CD4-positive, alpha-beta T cell (primary cell): Measurements from ENCODE around the gene ATG2A. TPM values are rescaled to one million over a fixed set of nuclear protein-coding genes. Genes with fewer than 3 reads are reported as not detected.

ENCODE experiments used
- ATAC-seq: fragments of 200-7000 bp; cut with Tn5 transposase; one replicate; pipeline ENCODE4 v1.10.0; 2022; ENCODE audit warnings: mild to moderate bottlenecking; ENCODE audit not compliant: poor library complexity
- CTCF ChIA-PET: fragments of 350-600 bp; sonication (Branson Sonifier 250); formaldehyde crosslinking; loops from one replicate; lab custom pipeline; 2021; ENCODE audit warnings: antibody characterized with exemption, inconsistent platforms; lab: Charles Lee
- POLR2A ChIA-PET: fragments of 350-600 bp; sonication (Branson Sonifier 250); formaldehyde crosslinking; loops from one replicate; lab custom pipeline; 2021; ENCODE audit warnings: antibody characterized with exemption, inconsistent platforms; lab: Charles Lee
- DNase-seq, 14 experiments: peaks; one replicate each; pipeline ENCODE4 v3.0.0-alpha.2; 2013 to 2020; ENCODE audit warnings: mixed read lengths in 2 of 14
- H3K27ac ChIP-seq, 2 donors: one replicate each; pipeline versions ENCODE4 v1.5.1 to v1.7.0; 2013; ENCODE audit warnings: low read length in 2 of 2, low read depth in 1 of 2, mild to moderate bottlenecking in 1 of 2
- H3K27me3 ChIP-seq, 2 experiments: 1 replicate in 1 of 2; 2 replicates in 1 of 2; pipeline versions ENCODE4 v1.6.1 to v1.7.0; 2013; ENCODE audit warnings: low read length in 2 of 2, control low read depth in 1 of 2, mild to moderate bottlenecking in 1 of 2, moderate library complexity in 1 of 2; ENCODE audit not compliant: insufficient read depth in 2 of 2, control insufficient read depth in 1 of 2
- H3K36me3 ChIP-seq: one replicate; pipeline ENCODE4 v1.6.1; 2013; ENCODE audit warnings: low read length, control low read depth; ENCODE audit not compliant: insufficient read depth
- H3K4me1 ChIP-seq: one replicate; pipeline ENCODE4 v1.6.1; 2013; ENCODE audit warnings: low read length, control low read depth; ENCODE audit not compliant: insufficient read depth
- H3K4me3 ChIP-seq: one replicate; pipeline ENCODE4 v1.5.1; 2013; ENCODE audit warnings: mild to moderate bottlenecking, low read length, moderate library complexity
- H3K9me3 ChIP-seq, 2 experiments: 1 replicate in 1 of 2; 2 replicates in 1 of 2; pipeline versions ENCODE4 v1.6.1 to v1.7.0; 2013; ENCODE audit warnings: low read length in 2 of 2, mild to moderate bottlenecking in 2 of 2, control low read depth in 1 of 2, moderate library complexity in 1 of 2; ENCODE audit not compliant: control insufficient read depth in 1 of 2, insufficient read depth in 1 of 2
- H3K27ac Mint-ChIP-seq: one replicate; pipeline ENCODE4 v1.8.0; 2020; ENCODE audit warnings: mixed read lengths
- H3K27me3 Mint-ChIP-seq: one replicate; pipeline ENCODE4 v1.8.0; 2021; ENCODE audit warnings: mixed read lengths
- H3K36me3 Mint-ChIP-seq: one replicate; pipeline ENCODE4 v1.8.0; 2021; ENCODE audit warnings: low read depth, mixed read lengths
- H3K4me1 Mint-ChIP-seq: one replicate; pipeline ENCODE4 v1.8.0; 2021; ENCODE audit warnings: low read depth, mixed read lengths
- H3K4me3 Mint-ChIP-seq: one replicate; pipeline ENCODE4 v1.8.0; 2020; ENCODE audit warnings: mild to moderate bottlenecking, mixed read lengths
- H3K9me3 Mint-ChIP-seq: one replicate; pipeline ENCODE4 v1.8.0; 2020; ENCODE audit warnings: mixed read lengths
- intact Hi-C, 2 experiments: fragments of 100-400 bp; cut with DNase I in 1 of 2; cut with micrococcal nuclease in 1 of 2; formaldehyde crosslinking; loops; one replicate each; pipeline versions ENCODE4 v1.15.1 to v1.9.0; 2023 to 2025; cut with DNase I, micrococcal nuclease
- total RNA-seq, 174 experiments: library from RNA in 2 of 174; stranded (reverse) in 2 of 174; gene quantifications; one replicate each; pipeline ENCODE4 v1.2.3 and lab custom pipeline; 2021 to 2026
- TF ChIP-seq, protein P1 (sequence below): fragments of 200-600 bp; IDR thresholded peaks from one replicate; pipeline ENCODE4 v1.8.0; 2022; ENCODE audit warnings: antibody characterized with exemption, mild to moderate bottlenecking

Gene ATG2A
- total RNA-seq, 2 experiments from 2014 or later, result 189 to 198 TPM

GRCh38 chr11:64932324-64932723 lies 15.3 kb upstream of the ATG2A start:
- Mint-ChIP-seq H3K27ac (no peak overlapping the region), H3K27me3 (no peaks in the 10 kb centered on the region), H3K9me3 (no peaks in the 10 kb centered on the region), H3K4me3 (no peak overlapping the region), H3K36me3 (peaks cover 42% of the 10 kb centered on the region), H3K4me1 (no peaks in the 10 kb centered on the region)
- ChIA-PET POLR2A (no interaction called here), CTCF (no interaction called here)
- Histone ChIP-seq H3K4me3 (no peak overlapping the region), H3K36me3 (peaks cover 45% of the 10 kb centered on the region), H3K27me3 (no peaks in the 10 kb centered on the region), H3K27ac (no peak overlapping the region), H3K4me1 (no peaks in the 10 kb centered on the region), H3K9me3 (no peaks in the 10 kb centered on the region)
- DNase-seq, result no peak
- no peak for ATAC-seq
- TF ChIP-seq, protein P1, sequence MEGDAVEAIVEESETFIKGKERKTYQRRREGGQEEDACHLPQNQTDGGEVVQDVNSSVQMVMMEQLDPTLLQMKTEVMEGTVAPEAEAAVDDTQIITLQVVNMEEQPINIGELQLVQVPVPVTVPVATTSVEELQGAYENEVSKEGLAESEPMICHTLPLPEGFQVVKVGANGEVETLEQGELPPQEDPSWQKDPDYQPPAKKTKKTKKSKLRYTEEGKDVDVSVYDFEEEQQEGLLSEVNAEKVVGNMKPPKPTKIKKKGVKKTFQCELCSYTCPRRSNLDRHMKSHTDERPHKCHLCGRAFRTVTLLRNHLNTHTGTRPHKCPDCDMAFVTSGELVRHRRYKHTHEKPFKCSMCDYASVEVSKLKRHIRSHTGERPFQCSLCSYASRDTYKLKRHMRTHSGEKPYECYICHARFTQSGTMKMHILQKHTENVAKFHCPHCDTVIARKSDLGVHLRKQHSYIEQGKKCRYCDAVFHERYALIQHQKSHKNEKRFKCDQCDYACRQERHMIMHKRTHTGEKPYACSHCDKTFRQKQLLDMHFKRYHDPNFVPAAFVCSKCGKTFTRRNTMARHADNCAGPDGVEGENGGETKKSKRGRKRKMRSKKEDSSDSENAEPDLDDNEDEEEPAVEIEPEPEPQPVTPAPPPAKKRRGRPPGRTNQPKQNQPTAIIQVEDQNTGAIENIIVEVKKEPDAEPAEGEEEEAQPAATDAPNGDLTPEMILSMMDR, result no peak
- intact Hi-C loops, result no loop called here

DNA sequence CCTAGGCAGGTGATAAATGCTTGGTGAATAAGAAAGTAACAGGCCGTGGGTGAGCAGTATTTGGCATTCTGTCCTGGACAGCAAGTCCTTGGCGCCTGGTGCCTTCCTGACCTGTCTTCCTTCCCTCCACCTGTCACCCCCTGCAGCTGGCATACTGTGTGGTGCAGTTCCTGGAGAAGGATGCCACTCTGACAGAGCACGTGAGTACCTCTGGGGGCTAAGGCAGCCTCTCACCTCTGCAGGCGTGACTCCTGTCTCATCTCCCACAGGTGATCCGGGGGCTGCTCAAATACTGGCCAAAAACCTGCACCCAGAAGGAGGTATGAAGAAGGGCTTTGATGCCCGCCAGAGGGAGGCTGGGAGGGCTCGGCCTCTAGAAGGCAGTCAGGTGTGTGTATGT lies 14.3 kb upstream of the ATG2A start:
- POLR2A ChIA-PET, result no interaction called here
- H3K27ac Mint-ChIP-seq, result no peak overlapping the region
- H3K27ac ChIP-seq, result no peak overlapping the region

GRCh38 chr11:64930340-64930739 lies 13.3 kb upstream of the ATG2A start:
- no peaks in the 10 kb centered on the region for H3K4me1 Mint-ChIP-seq
- CTCF ChIA-PET, result no interaction called here

More for the DNA sequence above, 14.3 kb upstream of the ATG2A start:
- H3K27me3 ChIP-seq, result no peaks in the 10 kb centered on the region
- H3K4me1 Mint-ChIP-seq, result no peaks in the 10 kb centered on the region
- H3K9me3 ChIP-seq, result no peaks in the 10 kb centered on the region
- intact Hi-C loops, result no loop called here
- TF ChIP-seq, protein P1, result no peak
- DNase-seq, result no peak
- peaks cover under 1% of the 10 kb centered on the region for H3K4me1 ChIP-seq
- H3K36me3 ChIP-seq, result peaks cover 45% of the 10 kb centered on the region
- H3K36me3 Mint-ChIP-seq, result peaks cover 42% of the 10 kb centered on the region
- no peaks in the 10 kb centered on the region for H3K9me3 Mint-ChIP-seq
- no peak overlapping the region for H3K4me3 ChIP-seq
- H3K27me3 Mint-ChIP-seq, result no peaks in the 10 kb centered on the region
- CTCF ChIA-PET, result no interaction called here
- no peak for ATAC-seq
- H3K4me3 Mint-ChIP-seq, result no peak overlapping the region

More at GRCh38 chr11:64930340-64930739, 13.3 kb upstream of the ATG2A start:
- Histone ChIP-seq H3K4me3 (no peak overlapping the region), H3K36me3 (peaks cover 45% of the 10 kb centered on the region), H3K9me3 (no peaks in the 10 kb centered on the region), H3K4me1 (peaks cover 10% of the 10 kb centered on the region), H3K27me3 (no peaks in the 10 kb centered on the region), H3K27ac (no peak overlapping the region)
- intact Hi-C loops, result no loop called here
- no peak overlapping the region for H3K27ac Mint-ChIP-seq
- no peak overlapping the region for H3K4me3 Mint-ChIP-seq
- POLR2A ChIA-PET, result no interaction called here
- no peaks in the 10 kb centered on the region for H3K9me3 Mint-ChIP-seq
- no peaks in the 10 kb centered on the region for H3K27me3 Mint-ChIP-seq
- ATAC-seq (no peak), DNase-seq (no peak)
- H3K36me3 Mint-ChIP-seq, result peaks cover 42% of the 10 kb centered on the region
- TF ChIP-seq, protein P1, result no peak
